Measurements from ENCODE around the gene RNF150. TPM values are rescaled to one million over a fixed set of nuclear protein-coding genes. Genes with fewer than 3 reads are reported as not detected.

The RNF150 gene
- total RNA-seq, 1 donor from 2014 or later: 14.8 TPM

GRCh38 chr4:141109983-141110382, 23.3 kb downstream of the RNF150 start:
- no peak for TF ChIP-seq CTCF (IDR thresholded peaks at IDR 0.05)
- no peak overlapping the region for H3K27ac Mint-ChIP-seq (ENCODE audit: unreplicated experiment)
- peaks cover 20% of the 10 kb centered on the region for H3K9me3 Mint-ChIP-seq (ENCODE audit: low read depth)

DNA sequence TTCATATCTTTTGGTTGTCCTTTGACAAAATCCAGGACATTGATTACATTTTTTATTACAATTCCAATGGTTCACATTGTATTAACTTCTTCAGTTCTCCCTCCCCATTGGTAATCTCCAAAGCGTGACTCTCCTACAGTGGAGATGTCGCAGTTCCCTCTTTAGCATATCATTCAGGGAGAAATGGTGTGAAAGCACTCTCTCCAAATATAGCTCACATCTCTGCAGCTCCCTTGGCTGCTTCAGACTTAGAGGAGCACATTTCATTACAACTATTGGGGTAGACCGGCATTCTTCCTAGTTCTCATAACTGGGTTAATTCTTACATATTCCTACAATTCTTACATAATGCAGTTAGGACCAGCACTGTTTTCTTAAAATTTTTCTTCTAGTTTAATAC, 25.3 kb downstream of the RNF150 start:
- no peak overlapping the region for H3K4me3 Mint-ChIP-seq (ENCODE audit: unreplicated experiment)
- DNase-seq (ENCODE audit: low spot score): no peak
- TF ChIP-seq CTCF (IDR thresholded peaks at IDR 0.05): no peak
- H3K36me3 Mint-ChIP-seq (ENCODE audit: low read depth): peaks cover 2% of the 10 kb centered on the region
- H3K27ac Mint-ChIP-seq (ENCODE audit: unreplicated experiment): no peak overlapping the region
- H3K4me1 Mint-ChIP-seq (ENCODE audit: low read depth): peaks cover 6% of the 10 kb centered on the region
- no peaks in the 10 kb centered on the region for H3K27me3 Mint-ChIP-seq (ENCODE audit: low read depth)
- peaks cover 2% of the 10 kb centered on the region for H3K9me3 Mint-ChIP-seq (ENCODE audit: low read depth)

More at GRCh38 chr4:141109983-141110382, 23.3 kb downstream of the RNF150 start:
- peaks cover 11% of the 10 kb centered on the region for H3K36me3 Mint-ChIP-seq (ENCODE audit: low read depth)
- no peak overlapping the region for H3K4me3 Mint-ChIP-seq (ENCODE audit: unreplicated experiment)
- no peak for DNase-seq (ENCODE audit: low spot score)
- H3K4me1 Mint-ChIP-seq (ENCODE audit: low read depth): peaks cover 4% of the 10 kb centered on the region
- no peaks in the 10 kb centered on the region for H3K27me3 Mint-ChIP-seq (ENCODE audit: low read depth)

GRCh38 chr4:141102367-141102766, 30.9 kb downstream of the RNF150 start:
- Mint-ChIP-seq H3K4me3 (ENCODE audit: unreplicated experiment) (no peak overlapping the region), H3K27ac (ENCODE audit: unreplicated experiment) (peak overlapping the region; percentile 10), H3K36me3 (ENCODE audit: low read depth) (no peaks in the 10 kb centered on the region), H3K4me1 (ENCODE audit: low read depth) (peaks cover 17% of the 10 kb centered on the region), H3K9me3 (ENCODE audit: low read depth) (no peaks in the 10 kb centered on the region), H3K27me3 (ENCODE audit: low read depth) (no peaks in the 10 kb centered on the region)
- no peak for TF ChIP-seq CTCF (IDR thresholded peaks at IDR 0.05)
- no peak for DNase-seq (ENCODE audit: low spot score)

GRCh38 chr4:141101511-141101910, 31.8 kb downstream of the RNF150 start:
- no peak overlapping the region for H3K4me3 Mint-ChIP-seq (ENCODE audit: unreplicated experiment)

GRCh38 chr4:141099326-141099725, 33.9 kb downstream of the RNF150 start:
- H3K36me3 Mint-ChIP-seq (ENCODE audit: low read depth): peaks cover 2% of the 10 kb centered on the region
- DNase-seq (ENCODE audit: low spot score): no peak
- TF ChIP-seq CTCF (IDR thresholded peaks at IDR 0.05): no peak
- H3K27ac Mint-ChIP-seq (ENCODE audit: unreplicated experiment): no peak overlapping the region
- H3K4me1 Mint-ChIP-seq (ENCODE audit: low read depth): peaks cover 17% of the 10 kb centered on the region
- H3K9me3 Mint-ChIP-seq (ENCODE audit: low read depth): peaks cover 3% of the 10 kb centered on the region
- no peaks in the 10 kb centered on the region for H3K27me3 Mint-ChIP-seq (ENCODE audit: low read depth)
- no peak overlapping the region for H3K4me3 Mint-ChIP-seq (ENCODE audit: unreplicated experiment)

More at GRCh38 chr4:141101511-141101910, 31.8 kb downstream of the RNF150 start:
- H3K4me1 Mint-ChIP-seq (ENCODE audit: low read depth): peaks cover 17% of the 10 kb centered on the region
- no peak for TF ChIP-seq CTCF (IDR thresholded peaks at IDR 0.05)
- no peaks in the 10 kb centered on the region for H3K36me3 Mint-ChIP-seq (ENCODE audit: low read depth)
- no peaks in the 10 kb centered on the region for H3K9me3 Mint-ChIP-seq (ENCODE audit: low read depth)
- no peak overlapping the region for H3K27ac Mint-ChIP-seq (ENCODE audit: unreplicated experiment)
- no peak for DNase-seq (ENCODE audit: low spot score)
- H3K27me3 Mint-ChIP-seq (ENCODE audit: low read depth): no peaks in the 10 kb centered on the region
